LNCaP clone FGC (cell line): ENCODE measurements around the gene ERBB4.

Experiments used
- DNase-seq: peaks from one replicate; pipeline ENCODE4 v3.0.0-alpha.2; 2011; ENCODE audit warnings: low read depth
- H3K4me3 ChIP-seq: 2 replicates; pipeline ENCODE4 v1.5.1; 2011; ENCODE audit warnings: mild to moderate bottlenecking, low read depth, low read length, control low read depth
- CTCF ChIP-seq: IDR thresholded peaks from 2 replicates; pipeline ENCODE4 v1.5.1; 2012; ENCODE audit warnings: mild to moderate bottlenecking; ENCODE audit not compliant: control insufficient read depth, insufficient read depth; ENCODE audit errors: extremely low read depth

ERBB4 gene

GRCh38 chr2:212007972-212008371, 530.6 kb downstream of the ERBB4 start:
- TF ChIP-seq CTCF, result no peak
- no peak for DNase-seq
- H3K4me3 ChIP-seq, result no peak overlapping the region

- peak; percentile 54 for TF ChIP-seq CTCF
- DNase-seq, result no peak
- H3K4me3 ChIP-seq, result no peak overlapping the region
Measured at GRCh38 chr2:212005085-212005671, 533.4 kb downstream of the ERBB4 start.

- DNase-seq, result no peak
- TF ChIP-seq CTCF, result no peak
- no peak overlapping the region for H3K4me3 ChIP-seq
Measured at GRCh38 chr2:212001325-212001724, 537.3 kb downstream of the ERBB4 start.

GRCh38 chr2:211996857-211997256, 541.7 kb downstream of the ERBB4 start:
- H3K4me3 ChIP-seq, result no peak overlapping the region
- no peak for DNase-seq
- no peak for TF ChIP-seq CTCF

- TF ChIP-seq CTCF, result no peak
- H3K4me3 ChIP-seq, result no peak overlapping the region
- no peak for DNase-seq
Measured at GRCh38 chr2:211994806-211995205, 543.8 kb downstream of the ERBB4 start.

- no peak overlapping the region for H3K4me3 ChIP-seq
- no peak for TF ChIP-seq CTCF
- no peak for DNase-seq
Measured at GRCh38 chr2:211990335-211990734, 548.3 kb downstream of the ERBB4 start.

GRCh38 chr2:211986313-211986712, 552.3 kb downstream of the ERBB4 start:
- no peak for TF ChIP-seq CTCF
- H3K4me3 ChIP-seq, result no peak overlapping the region
- DNase-seq, result no peak
